Measurements from ENCODE around the gene NGEF. TPM values are rescaled to one million over a fixed set of nuclear protein-coding genes. Genes with fewer than 3 reads are reported as not detected.
A peak's percentile ranks its signal among the peaks of the same experiment; 100 is the strongest.

The NGEF gene
- total RNA-seq, 1 experiment from 2014 or later, result 1.9 TPM

- Histone ChIP-seq H3K4me1 (ENCODE audit: insufficient read depth, low read length) (no peaks in the 10 kb centered on the region), H3K23me2 (ENCODE audit: insufficient read length, low read depth, low read length, poor library complexity, severe bottlenecking) (no peaks in the 10 kb centered on the region), H3T11ph (ENCODE audit: low read length) (no peak overlapping the region), H3K79me1 (ENCODE audit: insufficient read depth, low read depth, low read length, poor library complexity, severe bottlenecking) (no peaks in the 10 kb centered on the region), H3K23ac (ENCODE audit: insufficient read length, low read depth, low read length) (no peak overlapping the region), H2BK12ac (ENCODE audit: insufficient read length, low read depth, low read length) (no peak overlapping the region), H4K20me1 (ENCODE audit: control insufficient read depth, insufficient read depth, insufficient read length) (no peaks in the 10 kb centered on the region), H3K56ac (ENCODE audit: insufficient read length, low read depth, low read length) (peak overlapping the region; percentile 3), H2BK120ac (ENCODE audit: low read depth, low read length, poor library complexity, severe bottlenecking) (no peak overlapping the region), H3K9ac (ENCODE audit: extremely low read depth, insufficient read length, low read length) (no peak overlapping the region), H3K27ac (ENCODE audit: insufficient read length, low read depth, low read length) (no peak overlapping the region), H2BK5ac (ENCODE audit: insufficient read length, low read length) (no peak overlapping the region), H2BK20ac (ENCODE audit: low read depth, low read length, poor library complexity, severe bottlenecking) (no peak overlapping the region), H2AK5ac (ENCODE audit: insufficient read length, low read length) (no peak overlapping the region), H2AFZ (ENCODE audit: low read length) (no peak overlapping the region), H3K9me3 (ENCODE audit: control insufficient read depth, low read depth, low read length) (no peaks in the 10 kb centered on the region), H3K27me3 (ENCODE audit: insufficient read depth, low read length) (no peaks in the 10 kb centered on the region), H4K5ac (ENCODE audit: insufficient read length, low read depth, low read length) (peak overlapping the region; percentile 6), H3K14ac (ENCODE audit: insufficient read depth, low read length) (no peak overlapping the region), H3K4ac (ENCODE audit: low read depth, low read length) (no peak overlapping the region), H2BK15ac (ENCODE audit: low read depth, low read length) (no peak overlapping the region), H4K91ac (ENCODE audit: insufficient read length, low read depth, low read length) (no peak overlapping the region), H3K79me2 (ENCODE audit: insufficient read depth, low read length) (no peaks in the 10 kb centered on the region), H4K8ac (replicated peaks; ENCODE audit: insufficient read length, low read depth, low read length) (peak overlapping the region; percentile 22), H3K18ac (ENCODE audit: insufficient read length, low read depth, low read length) (no peak overlapping the region), H3K4me2 (ENCODE audit: insufficient read depth, insufficient read length, low read length) (no peak overlapping the region)
- Mint-ChIP-seq H3K4me1 (peaks cover 9 to 11% of the 10 kb centered on the region in 2 experiments), H3K9me3 (no peaks in the 10 kb centered on the region), H3K27ac (no peak overlapping the region), H3K27me3 (ENCODE audit: low read depth) (no peaks in the 10 kb centered on the region; the same call in 1 of the 2 replicates), H3K4me3 (no peak overlapping the region), H3K36me3 (ENCODE audit: insufficient read depth in 1 of 3, low read depth in 3 of 3) (no peaks in the 10 kb centered on the region)
- WGBS (ENCODE audit: extremely low coverage, insufficient read length, low lambda C conversion rate), result no CpG with 5 or more reads among the region's 23 CpGs
- TF ChIP-seq, protein P1, sequence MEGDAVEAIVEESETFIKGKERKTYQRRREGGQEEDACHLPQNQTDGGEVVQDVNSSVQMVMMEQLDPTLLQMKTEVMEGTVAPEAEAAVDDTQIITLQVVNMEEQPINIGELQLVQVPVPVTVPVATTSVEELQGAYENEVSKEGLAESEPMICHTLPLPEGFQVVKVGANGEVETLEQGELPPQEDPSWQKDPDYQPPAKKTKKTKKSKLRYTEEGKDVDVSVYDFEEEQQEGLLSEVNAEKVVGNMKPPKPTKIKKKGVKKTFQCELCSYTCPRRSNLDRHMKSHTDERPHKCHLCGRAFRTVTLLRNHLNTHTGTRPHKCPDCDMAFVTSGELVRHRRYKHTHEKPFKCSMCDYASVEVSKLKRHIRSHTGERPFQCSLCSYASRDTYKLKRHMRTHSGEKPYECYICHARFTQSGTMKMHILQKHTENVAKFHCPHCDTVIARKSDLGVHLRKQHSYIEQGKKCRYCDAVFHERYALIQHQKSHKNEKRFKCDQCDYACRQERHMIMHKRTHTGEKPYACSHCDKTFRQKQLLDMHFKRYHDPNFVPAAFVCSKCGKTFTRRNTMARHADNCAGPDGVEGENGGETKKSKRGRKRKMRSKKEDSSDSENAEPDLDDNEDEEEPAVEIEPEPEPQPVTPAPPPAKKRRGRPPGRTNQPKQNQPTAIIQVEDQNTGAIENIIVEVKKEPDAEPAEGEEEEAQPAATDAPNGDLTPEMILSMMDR (conservative IDR thresholded peaks at IDR 0.05), result no peak
- DNase-seq, result no peak
Measured at GRCh38 chr2:233035426-233036161, 22.5 kb upstream of the NGEF start.

Measured in H9 (cell line).